HG03196 (cell line): ENCODE measurements around the gene ALKBH6.

Experiments used
- ATAC-seq: cut with Tn5 transposase; IDR thresholded peaks from one replicate; pipeline ENCODE4 v1.9.1; 2021; ENCODE audit not compliant: unreplicated experiment

The ALKBH6 gene

DNA sequence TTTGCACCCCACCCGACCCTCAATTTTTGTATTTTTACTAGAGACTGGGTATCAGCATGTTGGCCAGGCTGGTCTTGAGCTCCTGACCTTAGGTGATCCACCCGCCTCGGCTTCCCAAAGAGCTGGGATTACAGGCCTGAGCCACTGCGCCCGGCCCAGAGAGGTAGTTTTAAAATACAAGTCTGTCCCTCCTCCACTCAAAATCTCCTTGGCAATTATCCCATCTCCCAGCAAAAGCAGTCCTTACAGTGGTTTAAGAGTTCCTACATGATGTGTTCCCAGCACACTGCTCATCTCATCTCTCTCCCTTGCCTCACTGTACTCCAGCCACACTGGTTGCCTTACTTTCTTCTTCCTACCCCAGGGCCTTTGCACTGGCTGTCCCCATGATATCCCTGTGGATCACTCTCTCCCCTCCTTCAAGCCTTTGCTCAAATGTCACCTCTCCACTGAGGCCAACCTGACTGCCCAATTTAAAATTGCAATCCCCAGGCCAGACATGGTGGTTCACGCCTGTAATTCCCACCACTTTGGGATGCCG is 53.5 kb downstream of the ALKBH6 start:
- ATAC-seq: no peak

DNA sequence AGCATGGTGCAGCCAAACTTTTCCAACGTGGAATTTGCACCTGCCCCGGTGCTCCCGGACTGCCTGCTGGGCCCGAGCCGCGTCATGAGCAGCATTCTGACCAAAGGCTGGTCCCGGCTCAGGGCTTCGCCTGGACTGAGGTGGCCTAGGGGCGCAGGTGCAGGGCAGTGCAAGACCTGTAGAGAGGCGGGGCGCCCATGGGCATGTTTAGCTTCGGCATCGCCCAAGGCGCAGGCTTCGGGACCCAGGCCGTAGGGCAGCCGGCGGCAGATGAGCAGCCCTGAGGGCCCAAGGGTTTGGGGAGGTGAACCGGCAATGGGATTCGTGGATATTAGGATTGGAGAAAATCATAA is 54.1 kb downstream of the ALKBH6 start:
- no peak for ATAC-seq
